Fibroblast of lung (primary cell): ENCODE measurements around the gene GPR137.

Source experiments
- EZH2 ChIP-seq: IDR thresholded peaks from 2 replicates; pipeline ENCODE4 v1.5.1; 2012; ENCODE audit warnings: low read length, control low read depth, mild to moderate bottlenecking; ENCODE audit errors: missing control alignments
- TF ChIP-seq, protein P1 (sequence below), 2 donors: IDR thresholded peaks in 1 of 2; conservative IDR thresholded peaks in 1 of 2; 1 replicate in 1 of 2; 2 replicates in 1 of 2; pipeline ENCODE4 v1.5.1; 2011 to 2012; ENCODE audit warnings: low read length in 2 of 2, control low read depth in 1 of 2, inconsistent platforms in 1 of 2, low read depth in 1 of 2, mild to moderate bottlenecking in 1 of 2

- TF ChIP-seq, protein P1, sequence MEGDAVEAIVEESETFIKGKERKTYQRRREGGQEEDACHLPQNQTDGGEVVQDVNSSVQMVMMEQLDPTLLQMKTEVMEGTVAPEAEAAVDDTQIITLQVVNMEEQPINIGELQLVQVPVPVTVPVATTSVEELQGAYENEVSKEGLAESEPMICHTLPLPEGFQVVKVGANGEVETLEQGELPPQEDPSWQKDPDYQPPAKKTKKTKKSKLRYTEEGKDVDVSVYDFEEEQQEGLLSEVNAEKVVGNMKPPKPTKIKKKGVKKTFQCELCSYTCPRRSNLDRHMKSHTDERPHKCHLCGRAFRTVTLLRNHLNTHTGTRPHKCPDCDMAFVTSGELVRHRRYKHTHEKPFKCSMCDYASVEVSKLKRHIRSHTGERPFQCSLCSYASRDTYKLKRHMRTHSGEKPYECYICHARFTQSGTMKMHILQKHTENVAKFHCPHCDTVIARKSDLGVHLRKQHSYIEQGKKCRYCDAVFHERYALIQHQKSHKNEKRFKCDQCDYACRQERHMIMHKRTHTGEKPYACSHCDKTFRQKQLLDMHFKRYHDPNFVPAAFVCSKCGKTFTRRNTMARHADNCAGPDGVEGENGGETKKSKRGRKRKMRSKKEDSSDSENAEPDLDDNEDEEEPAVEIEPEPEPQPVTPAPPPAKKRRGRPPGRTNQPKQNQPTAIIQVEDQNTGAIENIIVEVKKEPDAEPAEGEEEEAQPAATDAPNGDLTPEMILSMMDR (conservative IDR thresholded peaks at IDR 0.05 in 1 of 2, IDR thresholded peaks at IDR 0.05 in 1 of 2; ENCODE audit: low read depth in 1 of 2, low read length in 2 of 2), result no peak
- TF ChIP-seq EZH2, result no peak
These were observed 23.2 kb upstream of the GPR137 start for GRCh38 chr11:64262271-64263002.
